HG02763 (cell line): ENCODE results near the gene RTN4RL1.
"Not testable (repeated sequence)": the region's sequence is repeated elsewhere in the genome, so short reads cannot be mapped to it uniquely, and the experiment has no call there.

Source experiments
- ATAC-seq: cut with Tn5 transposase; IDR thresholded peaks from one replicate; pipeline ENCODE4 v1.9.1; 2021; ENCODE audit warnings: mild to moderate bottlenecking, moderate library complexity; ENCODE audit not compliant: unreplicated experiment

RTN4RL1 gene

GRCh38 chr17:2004435-2004952 lies 20.6 kb downstream of the RTN4RL1 start:
- no peak for ATAC-seq

DNA sequence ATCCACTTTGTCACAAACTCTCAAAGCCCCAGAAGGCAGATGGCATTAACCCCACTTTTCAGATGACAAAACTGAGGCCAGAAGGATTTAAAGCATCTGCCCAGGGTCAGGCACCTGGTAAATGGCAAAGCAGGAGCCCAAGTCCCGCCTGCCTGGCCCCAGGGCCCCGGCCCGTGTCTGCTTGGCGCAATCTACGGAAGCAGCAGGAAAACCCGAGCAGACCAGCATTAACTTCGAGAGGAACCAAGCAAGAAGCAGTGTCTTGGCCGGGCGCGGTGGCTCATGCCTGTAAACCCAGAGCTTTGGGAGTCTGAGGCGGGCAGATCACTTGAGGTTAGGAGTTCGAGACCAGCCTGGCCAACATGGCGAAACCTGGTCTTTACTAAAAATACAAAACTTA lies 21.6 kb downstream of the RTN4RL1 start:
- no peak for ATAC-seq

GRCh38 chr17:2002767-2003329 lies 22.3 kb downstream of the RTN4RL1 start:
- ATAC-seq: no peak

DNA sequence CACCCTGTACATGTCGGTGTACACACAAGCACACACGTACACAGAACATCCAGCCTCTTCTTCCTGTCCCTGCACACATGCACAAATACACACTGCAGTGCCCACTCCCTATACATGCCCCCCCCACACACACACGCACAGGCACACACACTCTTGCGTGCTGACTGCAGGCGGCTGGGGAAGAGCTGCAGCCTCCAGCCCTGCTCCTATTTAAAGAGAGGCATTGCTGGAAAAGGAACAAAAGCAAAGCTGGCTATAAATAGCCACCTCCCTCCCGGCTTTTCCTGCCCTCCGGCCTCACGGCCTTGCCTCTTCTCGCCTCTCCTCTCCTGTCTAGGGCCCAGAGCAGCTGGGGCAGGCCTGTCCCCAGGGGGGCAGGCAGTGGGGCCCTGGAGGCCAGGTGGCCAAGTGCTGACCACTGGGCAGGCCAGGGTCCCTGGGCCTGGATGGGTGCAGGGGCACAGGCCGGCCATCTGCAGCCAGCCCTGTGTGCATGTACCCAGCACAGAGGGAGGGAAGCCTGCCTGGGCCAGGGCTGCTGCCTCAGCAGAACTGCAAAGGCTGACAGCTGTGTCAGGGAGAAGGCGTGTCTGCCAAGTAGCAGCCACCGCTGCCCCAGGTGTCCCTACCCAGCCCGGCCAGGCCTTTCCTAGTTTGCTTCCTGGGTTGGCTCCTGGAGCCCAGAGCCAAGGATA lies 25.4 kb downstream of the RTN4RL1 start:
- ATAC-seq: no peak

- ATAC-seq: no peak
These were observed 27.0 kb downstream of the RTN4RL1 start for GRCh38 chr17:1997927-1998742.

GRCh38 chr17:1997289-1997926 lies 27.7 kb downstream of the RTN4RL1 start:
- no peak for ATAC-seq

DNA sequence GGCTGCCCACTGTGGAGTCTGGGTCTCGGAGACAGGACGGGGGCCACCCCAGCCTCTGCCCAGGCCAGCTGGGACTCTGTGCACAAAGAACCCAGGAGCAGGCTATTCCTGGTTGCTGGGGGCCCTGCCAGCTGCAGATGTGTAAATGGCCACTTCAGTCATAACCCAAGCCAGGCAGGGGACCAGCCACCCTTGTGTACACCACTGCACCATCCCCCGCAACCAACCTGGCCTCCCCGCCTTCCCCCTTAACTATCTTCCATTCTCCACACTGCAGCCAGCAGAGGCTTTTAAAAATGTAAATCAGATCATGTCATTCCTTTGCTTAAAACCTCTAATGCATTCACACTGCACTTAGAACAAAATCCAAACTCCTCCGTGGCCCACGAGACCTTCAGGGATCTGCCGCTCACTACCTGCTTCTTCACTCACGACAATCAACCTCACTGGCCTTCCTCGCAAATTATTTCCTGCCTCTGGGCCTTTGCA lies 28.3 kb downstream of the RTN4RL1 start:
- ATAC-seq: no peak

DNA sequence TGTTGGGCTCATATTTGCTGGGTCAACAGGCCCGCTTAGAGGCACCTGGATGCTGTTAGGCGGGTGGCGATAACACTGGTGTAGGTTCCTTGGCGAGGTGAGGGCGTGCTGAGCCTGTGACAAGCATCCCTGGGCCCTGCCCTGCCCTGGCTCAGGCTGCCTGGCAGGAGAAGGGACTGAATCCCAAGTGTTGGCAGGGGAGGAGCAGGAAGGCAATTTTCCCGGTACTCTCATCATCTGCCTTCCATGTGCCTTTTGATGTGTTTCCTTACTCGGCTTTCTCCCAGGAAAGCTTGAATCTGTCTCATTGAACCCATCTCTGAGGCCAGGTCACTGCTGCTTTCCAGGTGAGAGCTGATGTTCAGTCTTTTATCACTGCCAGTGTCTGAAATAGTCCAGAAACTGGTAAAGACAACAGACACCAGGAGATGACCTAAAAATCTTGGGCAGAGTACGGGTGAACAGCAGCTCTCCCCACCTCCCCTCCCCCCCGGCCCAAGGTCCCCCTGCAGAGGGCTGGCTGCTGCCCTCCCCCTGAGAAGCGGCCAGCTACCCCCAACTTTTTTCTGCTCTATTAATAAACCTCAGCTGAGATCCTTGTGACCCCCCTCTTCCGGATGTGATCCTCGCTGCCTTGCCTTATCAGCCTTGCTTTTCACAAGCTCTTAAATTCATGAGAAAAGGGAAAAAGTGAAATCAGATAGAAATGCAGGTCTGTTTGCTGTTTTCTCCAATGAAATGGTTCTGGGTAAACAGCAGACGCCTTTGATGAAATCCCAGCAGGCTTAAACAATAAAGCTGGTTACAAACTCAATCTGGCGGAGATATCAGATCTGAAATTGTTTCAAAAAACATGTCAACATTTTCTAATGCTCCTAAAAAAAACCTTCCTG lies 29.0 kb downstream of the RTN4RL1 start:
- no peak for ATAC-seq

DNA sequence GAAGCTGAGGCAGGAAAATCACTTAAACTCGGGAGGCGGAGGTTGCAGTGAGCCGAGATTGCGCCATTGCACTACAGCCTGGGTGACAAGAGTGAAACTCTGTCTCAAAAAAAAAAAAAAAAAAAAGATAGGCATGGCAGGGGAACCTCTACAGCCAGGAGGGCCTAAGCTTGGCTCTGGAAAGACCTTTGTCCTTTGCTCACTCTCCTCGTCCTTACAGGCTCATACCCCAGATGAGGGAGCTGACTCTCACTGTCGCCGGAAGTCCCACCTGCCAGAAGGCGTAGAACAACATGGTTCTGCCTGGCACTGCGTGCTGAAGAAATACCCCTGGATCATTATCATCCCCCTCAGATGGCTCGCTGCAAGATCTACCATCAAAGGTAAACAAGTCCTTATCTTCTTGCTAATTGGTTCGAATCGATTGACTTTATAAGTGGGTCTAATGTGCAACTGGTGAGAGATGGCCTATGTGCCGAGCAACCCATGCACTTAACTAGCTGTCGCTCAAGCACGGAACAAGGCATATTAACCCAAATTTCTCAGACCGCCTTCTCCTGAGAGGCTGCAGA lies 29.7 kb downstream of the RTN4RL1 start:
- ATAC-seq: no peak

DNA sequence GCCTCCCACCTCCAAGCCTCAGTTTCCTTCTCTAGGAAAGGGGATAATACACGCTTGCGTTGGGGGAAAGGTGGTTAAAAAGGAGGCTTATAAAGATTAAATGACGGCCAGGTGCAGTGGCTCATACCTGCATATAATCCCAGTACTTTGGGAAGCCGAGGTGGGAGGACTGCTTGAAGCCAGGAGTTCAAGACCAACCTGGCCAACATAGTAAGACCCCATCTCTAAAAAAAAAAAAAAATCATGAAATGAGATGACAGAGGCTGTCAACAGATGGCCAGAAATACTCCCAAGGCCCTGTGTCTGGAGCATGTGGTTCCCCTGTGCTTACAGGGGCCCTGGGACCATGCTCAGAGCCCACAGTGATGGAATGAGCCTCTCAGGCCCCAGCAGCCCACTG lies 30.4 kb downstream of the RTN4RL1 start:
- no peak for ATAC-seq

DNA sequence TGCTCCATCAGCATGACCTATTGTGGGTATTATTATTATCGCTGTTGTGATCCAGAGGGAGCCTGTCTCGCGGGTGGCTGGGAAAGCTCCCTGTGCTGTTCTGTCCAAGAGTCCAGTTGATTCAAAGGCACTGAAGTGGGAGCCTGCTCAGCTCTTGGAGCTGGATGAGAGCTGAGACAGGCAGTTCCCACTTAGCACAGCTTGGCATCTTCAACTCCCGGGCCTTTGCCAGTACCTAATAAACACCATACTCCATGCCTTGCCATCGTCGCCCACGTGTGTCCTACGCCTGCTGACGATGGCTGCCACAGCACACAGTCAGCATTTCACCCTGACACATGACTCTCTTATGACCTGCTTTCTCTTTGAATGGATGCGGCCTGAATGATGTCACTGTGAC lies 32.6 kb downstream of the RTN4RL1 start:
- ATAC-seq: no peak

- no peak for ATAC-seq
These were observed 36.0 kb downstream of the RTN4RL1 start for GRCh38 chr17:1989135-1989534.

GRCh38 chr17:1986783-1987451 lies 38.2 kb downstream of the RTN4RL1 start:
- no peak for ATAC-seq

DNA sequence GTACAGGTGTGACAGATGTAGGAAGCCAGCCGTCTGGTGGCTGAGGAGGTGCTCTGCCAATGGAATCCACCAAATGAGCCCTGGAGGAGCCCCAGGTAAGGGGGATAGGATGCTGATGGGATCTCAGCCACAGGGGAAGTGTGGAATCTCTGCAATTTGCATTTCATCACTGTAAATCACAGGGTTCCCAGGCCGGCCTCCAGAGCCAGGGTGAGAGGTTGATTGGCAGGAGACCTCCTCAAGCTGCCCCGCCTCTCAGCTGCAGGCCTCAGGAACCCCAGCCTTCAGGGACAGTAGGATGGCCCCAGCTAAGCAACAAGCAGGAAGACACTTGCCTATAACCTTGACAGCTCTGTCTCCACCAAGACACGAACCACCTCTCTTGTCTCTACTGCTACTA lies 39.4 kb downstream of the RTN4RL1 start:
- ATAC-seq: no peak

- no peak for ATAC-seq
These were observed 40.0 kb downstream of the RTN4RL1 start for GRCh38 chr17:1985093-1985492.

GRCh38 chr17:1982793-1983366 lies 42.3 kb downstream of the RTN4RL1 start:
- ATAC-seq: not testable (repeated sequence)

DNA sequence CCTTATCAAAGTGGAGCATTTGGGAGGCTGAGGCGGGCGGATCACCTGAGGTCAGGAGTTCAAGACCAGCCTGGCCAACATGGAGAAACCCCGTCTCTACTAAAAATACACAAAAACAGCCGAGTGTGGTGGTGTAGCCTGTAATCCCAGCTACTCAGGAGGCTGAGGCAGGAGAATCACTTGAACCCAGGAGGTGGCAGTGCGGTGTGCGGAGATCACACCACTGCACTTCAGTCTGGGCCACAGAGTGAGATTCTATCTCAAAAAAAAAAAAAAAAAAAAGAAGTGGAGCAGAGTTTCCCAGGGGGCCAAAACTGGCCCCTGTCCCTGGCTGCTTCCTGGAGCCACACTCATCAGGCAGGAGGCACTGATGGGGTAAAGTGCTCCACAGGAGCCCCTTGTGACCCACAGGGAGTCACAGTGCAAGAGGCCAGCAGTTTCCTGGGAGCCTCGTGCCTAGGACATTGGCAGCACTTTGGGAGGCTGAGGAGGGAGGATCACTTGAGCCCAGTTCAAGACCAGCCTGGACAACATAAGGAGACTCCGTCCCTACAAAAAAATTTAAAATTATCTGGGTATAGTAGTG lies 44.4 kb downstream of the RTN4RL1 start:
- ATAC-seq: no peak

DNA sequence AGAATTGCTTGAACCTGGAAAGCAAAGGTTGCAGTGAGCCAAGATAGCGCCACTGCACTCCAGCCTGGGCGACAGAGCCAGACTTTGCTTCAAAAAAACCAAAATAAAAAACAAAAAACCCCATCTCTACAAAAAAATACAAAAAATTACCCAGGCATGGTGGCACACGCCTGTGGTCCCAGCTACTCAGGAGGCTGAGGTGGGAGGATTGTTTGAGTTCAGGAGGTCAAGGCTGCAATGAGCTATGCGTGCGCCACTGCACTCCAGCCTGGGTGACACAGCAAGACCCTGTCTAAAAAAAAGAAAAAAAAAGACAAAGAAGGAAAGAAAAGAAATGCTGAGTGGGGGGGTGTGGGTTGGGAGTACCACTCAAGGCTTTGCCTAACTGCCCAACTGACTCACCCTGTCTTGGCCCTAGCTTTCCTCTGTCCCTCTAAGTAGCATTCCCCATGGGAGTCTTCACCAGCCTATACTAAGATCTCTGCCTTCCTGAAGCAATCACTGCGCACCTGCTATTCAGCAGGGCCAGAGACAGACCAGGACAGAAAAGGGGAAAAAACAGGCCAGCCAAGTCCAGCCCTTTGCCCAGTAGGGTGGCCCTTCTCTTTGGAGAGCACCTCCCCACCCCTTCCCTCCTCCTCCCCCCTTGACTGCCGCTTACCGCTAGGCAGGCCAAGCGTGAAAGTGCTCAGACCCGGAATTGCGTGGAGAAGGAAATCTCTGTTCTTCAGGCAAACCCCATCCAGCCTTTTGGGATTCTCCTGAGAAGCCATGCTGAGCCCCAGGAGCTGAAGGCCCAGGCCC lies 45.8 kb downstream of the RTN4RL1 start:
- no peak for ATAC-seq
